HTR-8/SVneo (cell line): ENCODE data around the gene HIRA.
"Not testable (repeated sequence)": the region's sequence is repeated elsewhere in the genome, so short reads cannot be mapped to it uniquely, and the experiment has no call there.

ENCODE experiments used
- DNase-seq: peaks from one replicate; pipeline ENCODE4 v3.0.0; 2011; ENCODE audit warnings: low spot score, mixed read lengths; ENCODE audit not compliant: insufficient read length
- FAIRE-seq: peaks from 2 replicates; lab custom pipeline; 2011; peaks lifted over from hg19 to GRCh38; lab: Jason Lieb, UNC

HIRA gene

DNA sequence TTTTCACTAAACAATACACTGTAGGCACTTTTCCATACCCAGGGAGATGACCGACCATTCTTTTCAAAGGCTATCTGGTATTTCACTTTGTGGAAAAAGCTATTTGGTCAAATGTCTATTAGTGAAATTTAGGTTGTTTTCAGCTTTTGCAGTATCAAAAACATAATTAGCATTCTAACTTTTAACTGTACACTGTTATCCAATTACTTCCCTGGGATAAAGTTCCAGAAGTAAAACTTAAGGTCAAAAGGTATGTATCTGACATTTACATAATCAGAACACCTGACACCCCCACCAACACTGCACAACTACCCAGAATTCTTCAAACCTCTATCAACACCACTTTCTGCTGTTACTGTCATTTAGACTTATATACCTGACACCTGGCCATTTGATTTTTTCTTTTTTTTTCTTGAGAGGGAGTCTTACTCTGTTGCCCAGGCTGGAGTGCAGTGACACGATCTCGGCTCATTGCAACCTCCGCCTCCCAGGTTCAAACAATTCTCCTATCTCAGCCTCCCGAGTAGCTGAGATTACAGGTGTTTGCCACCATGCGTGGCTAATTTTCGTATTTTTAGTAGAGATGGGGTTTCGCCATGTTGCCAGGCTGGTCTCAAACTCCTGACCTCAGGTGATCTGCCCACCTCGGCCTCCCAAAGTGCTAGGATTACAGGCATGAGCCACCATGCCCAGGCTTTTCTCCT lies 13.9 kb upstream of the HIRA start:
- not testable (repeated sequence) for DNase-seq, FAIRE-seq

DNA sequence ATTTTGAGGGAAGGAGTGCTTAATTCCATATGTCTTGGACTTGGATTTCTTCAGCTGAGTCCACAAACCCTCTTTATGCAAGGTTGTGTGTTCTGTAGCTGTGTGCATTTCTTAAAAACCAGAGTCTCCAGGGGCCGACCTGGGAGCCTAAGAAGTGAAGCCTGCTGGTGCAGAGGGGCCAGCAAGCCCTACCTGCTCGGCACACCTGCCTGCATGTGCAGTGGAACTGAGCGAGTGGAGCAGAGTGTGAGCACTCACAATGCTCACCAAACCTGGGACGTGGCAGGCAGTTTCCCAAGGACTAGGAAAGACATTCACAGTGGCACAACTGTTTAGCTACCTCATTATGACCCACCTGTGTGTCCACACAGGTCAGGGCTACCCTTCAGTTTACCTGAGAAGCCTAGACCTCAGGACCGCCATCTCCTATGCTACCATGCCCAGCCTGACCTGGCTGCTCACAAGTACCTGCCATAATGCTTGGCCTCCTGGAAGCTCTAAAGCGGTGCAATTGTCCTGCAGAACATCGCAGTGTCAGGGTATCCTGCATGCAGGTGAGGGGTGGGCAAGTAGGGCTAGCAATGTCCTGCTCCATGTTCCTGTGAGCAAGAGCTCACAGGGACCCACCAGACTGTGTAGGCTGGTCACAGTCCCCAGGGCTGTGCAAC lies 12.1 kb upstream of the HIRA start:
- no peak for DNase-seq
- no peak for FAIRE-seq

DNA sequence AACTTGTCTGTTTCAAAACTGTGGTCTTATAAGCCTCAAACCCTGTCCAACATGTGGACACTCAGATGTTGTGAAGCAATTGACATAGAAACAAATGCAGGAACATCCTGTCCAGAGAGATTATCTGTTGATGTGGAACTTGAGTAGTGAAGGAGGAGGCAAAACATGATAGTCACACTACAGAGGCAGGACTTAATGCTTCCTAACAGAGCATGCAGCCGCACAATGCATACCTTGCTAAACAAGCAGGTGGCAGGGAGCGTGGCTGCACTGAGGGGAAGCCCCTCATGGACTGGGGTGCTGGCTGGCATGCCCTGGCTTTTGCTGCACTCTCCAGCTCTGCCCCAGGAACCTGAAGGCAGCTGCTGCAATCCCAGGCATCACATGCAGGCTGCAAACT lies 10.6 kb upstream of the HIRA start:
- no peak for FAIRE-seq
- DNase-seq: no peak

DNA sequence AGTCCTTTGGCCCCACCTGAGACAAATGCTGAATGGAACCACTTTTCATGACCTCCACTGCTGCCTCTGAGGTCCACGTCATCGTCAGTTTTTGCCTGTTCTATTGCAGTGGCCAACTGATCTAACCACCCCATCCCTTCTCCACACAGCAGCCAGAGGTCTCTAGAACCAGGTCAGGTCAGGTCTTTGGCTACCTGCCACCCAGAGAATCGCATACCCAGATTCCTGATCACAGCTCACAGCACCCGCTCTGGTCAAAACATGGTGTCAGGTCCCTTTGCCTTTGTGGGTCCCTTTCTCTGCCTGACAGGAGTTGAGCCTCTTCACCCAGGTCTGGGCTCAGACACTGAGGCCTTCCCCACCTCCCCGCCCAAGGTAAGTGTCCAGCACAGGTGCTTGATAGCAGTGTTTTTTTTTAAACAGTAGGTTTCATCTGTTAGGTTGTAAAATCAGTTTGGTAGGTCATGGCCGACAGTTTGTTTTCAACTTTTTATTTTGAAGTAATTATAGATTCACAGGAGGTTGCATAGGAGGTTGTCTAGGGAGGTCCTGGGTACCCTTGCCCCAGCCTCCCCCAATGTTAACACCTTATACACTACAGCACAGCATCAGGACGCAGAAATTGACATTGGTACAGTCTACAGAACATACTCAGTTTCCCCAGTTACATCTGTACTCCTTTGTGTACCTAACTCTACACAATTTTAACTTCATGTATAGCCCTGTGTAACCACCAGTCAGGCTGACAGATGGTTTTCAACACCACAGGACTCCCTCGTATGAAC lies 9.1 kb upstream of the HIRA start:
- DNase-seq: no peak
- FAIRE-seq: no peak

DNA sequence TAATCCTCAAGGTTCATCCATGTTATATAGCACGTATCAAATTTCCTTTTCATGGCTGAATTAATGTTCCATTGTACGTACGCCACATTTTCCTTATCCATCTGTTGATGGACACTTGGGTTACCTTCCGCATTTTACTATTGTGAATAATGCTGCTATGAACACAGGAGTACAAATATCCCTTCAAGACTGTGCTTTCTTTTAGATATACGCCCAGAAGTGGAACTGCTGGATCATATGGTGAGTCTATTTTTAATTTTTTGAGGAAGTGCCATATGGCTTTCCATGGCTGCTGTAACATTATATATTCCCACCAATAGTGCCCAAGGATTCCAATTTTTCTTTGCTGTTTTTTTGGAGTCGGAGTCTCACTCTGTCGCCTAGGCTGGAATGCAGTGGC lies 6.8 kb upstream of the HIRA start:
- FAIRE-seq (no peak), DNase-seq (no peak)

DNA sequence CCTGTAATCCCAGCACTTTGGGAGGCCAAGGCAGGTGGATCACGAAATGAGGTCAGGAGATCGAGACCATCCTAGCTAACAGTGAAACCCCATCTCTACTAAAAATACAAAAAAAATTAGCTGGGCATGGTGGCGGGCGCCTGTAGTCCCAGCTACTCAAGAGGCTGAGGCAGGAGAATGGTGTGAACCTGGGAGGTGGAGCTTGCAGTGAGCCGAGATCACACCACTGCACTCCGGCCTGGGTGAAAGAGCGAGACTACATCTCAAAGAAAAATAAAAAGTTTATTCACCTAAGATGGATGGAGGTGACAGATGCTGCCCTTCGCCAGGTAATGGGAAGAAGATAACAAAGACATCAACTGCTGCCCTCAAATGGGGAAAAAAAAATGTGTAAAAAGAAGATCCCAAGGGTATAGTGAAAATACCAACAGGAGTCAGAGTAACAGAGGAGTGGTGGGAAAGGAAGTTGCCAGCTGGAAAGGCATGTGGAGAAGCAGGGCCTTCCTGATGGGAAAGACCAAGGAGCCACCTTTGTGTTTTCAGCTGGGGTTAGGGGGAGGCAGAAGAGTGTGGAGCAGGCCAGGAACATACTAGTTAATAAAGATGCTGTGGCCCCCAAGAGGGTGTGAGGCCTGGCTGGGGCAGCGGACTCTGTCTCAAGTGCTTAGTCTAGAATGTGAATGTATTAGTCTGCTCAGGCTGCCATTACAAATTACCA lies 5.1 kb upstream of the HIRA start:
- not testable (repeated sequence) for FAIRE-seq, DNase-seq

DNA sequence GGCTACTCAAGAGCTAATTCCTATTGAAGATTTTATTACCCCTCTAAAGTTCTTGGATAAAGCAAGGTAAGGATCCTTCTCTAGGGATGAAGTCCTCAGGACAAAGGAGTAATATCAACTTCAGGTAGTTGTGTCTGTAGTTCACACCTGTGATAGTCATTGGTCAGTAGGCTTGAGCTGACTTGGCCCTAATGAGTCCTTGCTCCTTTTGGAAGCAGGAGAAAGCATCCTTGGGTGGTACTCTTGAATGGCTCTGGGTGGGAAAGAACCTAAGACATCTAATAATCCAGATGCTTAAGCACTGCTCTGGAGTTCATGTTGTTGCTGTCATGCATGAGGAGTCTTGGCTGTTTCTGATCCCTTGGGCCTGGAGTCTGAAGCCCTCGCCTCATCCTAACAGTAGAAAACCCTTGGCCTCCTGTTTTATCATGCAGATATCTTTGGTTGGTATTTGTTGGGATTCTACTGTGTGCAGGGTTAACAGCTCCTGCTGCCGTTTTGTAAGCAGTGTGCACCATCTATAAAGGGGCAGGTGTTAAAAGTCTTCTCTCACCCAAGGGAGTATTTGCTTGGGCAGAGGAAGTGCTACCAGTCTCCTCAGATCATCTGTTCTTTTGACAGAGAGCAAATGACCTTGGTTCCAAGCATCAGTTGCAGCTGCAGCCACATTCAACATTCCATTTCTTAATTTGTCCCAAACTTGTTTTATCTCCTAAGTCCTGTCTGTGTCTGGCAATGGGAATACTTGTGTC lies 3.5 kb upstream of the HIRA start:
- DNase-seq: no peak
- no peak for FAIRE-seq

DNA sequence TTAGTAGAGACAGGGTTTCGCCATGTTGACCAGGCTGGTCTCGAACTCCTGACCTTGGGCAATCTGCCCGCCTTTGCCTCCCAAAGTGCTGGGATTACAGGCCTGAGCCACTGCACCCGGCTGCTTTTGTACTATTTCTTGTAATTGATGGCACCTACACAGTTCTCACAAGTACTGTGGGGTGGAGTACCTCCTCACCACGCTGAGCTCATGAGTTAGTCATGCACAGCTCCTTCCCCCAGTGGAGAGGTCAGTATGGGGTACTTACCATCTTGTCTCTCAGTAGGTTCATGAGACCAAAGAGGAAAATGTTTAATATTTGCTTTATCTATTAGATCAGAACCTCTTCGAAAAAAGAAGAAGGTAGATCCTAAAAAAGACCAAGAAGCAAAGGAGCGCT lies 2.9 kb upstream of the HIRA start:
- FAIRE-seq: no peak
- DNase-seq: no peak

DNA sequence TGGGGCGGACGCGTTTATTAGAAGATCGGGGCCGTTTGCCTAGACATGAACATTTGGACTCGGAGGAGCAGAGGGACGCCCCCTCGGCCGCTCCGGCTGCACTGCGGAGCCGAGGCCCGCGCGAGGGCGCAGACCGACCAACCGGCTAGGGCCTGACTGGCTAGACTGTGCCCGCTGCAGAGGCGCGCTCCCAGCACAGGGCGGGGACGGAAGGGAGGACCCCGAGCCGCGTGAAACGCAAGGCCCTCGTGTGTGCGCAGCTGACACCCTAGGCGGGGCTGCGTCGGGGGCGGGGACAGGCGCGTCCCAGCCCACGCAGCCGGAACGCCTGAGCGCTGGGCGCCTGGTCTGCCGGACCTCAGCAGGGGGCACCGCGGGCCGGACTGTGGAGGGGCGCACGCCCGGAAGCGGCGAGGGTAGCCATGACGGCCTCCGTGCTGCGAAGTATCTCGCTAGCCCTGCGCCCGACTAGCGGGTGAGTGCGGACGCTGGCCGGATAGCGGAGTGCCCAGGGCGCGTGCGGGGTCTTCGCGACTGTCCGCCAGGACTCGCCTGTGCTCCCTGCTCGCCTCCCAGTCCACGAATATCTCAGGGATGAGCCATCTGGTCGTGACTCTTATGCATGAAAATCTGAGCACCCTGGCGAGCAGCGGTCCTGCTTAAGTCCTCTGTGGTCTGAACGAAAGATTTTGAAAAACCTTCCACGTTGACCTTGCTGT lies 759 bp upstream of the HIRA start, which contains the start of gene MRPL40:
Gene MRPL40 (plus strand): TSS at position 413 of the 719 bp plus-strand sequence. CDS start 10 bp downstream, at position 423.
- FAIRE-seq (peak; percentile 88), DNase-seq (peak; percentile 84)

DNA sequence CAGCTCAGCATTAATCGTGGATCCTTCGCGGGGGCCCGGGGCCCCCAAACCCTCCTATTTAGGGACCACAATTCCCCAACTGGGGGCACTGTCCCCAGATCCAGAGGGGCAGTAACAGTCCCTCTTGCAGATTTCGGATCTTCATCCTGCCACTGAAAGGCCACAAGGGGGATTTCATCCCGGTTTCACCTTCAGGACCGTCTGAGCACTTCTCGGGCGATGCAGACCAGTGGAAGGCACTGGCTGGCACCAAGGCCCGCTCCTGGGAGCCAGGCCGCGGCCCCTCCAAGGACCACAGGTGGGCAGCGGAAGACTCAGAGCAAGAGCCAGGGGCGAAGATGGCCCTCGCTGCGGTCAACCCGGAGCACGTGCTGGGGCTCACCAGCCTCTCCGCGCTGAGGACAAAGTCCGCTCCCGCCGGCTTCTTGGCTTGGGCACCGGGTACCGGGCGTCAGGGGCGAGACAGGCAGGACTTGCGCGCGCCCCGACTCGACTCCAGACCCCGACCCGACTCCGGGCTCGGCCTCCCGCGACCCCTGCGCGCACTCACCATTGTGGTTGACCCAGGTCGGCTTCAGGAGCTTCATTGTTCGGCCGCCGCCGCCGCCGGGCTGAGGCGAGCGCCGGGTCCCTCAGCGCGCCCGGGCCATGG lies 517 bp downstream of the HIRA start:
- no peak for DNase-seq
- FAIRE-seq: no peak

DNA sequence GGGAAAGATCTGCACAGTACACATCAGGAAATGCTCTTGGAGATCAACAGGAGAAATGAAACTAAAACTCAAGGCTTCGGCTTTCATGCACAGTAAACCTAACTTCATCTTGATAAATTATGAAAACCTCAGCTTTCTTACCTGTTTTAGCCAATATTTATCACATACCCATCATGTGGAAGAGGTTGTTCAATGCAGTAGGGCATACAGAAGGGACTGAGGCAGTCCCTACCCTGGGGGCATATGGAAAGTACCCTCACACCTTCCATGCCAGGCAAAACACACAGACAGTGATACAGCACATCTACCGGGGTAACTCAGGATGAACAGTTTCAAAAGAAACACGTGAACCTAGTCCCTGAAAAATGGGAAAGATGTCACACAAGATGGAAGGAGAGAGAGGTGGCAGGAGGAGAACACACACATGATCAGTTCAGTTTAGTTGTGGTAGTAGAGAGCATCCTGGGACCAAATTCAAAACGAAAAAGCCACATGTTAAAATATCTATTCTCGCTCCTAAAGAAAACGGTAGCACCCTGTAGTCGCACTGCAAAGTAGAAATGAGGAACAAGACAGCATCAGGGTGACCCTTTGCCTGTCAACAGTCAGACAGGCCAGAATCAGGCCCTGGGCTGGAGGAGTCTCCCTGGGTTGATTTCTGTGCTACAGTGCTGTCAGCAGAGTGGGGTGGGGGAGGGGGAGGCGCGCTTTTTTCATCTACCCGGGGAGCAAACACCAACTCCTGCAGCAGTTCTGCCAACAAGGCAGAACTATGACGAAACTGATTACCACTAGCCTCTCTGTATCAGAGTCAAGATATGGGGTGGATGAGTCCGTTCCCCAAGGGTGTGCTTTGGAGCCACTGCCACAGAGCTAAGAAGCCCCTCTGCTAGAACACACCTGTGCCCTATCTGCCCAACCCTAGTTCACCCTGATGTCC lies 1.3 kb downstream of the HIRA start:
- DNase-seq (no peak), FAIRE-seq (no peak)

DNA sequence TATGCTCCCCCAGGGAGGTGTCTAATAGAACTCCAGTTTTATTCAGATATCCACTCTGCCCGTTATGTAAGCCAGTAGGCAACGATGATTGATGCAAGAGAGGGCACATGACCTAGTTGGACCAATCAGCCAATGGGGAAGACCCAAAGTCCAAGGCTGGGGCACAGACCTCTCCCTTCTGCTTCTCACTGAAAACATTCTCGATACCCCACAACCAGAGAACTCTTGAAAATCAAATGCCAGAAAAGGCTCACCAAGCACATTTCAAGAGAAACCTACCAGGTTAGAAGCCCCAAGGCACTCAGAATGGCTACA lies 7.4 kb downstream of the HIRA start:
- DNase-seq (no peak), FAIRE-seq (no peak)

DNA sequence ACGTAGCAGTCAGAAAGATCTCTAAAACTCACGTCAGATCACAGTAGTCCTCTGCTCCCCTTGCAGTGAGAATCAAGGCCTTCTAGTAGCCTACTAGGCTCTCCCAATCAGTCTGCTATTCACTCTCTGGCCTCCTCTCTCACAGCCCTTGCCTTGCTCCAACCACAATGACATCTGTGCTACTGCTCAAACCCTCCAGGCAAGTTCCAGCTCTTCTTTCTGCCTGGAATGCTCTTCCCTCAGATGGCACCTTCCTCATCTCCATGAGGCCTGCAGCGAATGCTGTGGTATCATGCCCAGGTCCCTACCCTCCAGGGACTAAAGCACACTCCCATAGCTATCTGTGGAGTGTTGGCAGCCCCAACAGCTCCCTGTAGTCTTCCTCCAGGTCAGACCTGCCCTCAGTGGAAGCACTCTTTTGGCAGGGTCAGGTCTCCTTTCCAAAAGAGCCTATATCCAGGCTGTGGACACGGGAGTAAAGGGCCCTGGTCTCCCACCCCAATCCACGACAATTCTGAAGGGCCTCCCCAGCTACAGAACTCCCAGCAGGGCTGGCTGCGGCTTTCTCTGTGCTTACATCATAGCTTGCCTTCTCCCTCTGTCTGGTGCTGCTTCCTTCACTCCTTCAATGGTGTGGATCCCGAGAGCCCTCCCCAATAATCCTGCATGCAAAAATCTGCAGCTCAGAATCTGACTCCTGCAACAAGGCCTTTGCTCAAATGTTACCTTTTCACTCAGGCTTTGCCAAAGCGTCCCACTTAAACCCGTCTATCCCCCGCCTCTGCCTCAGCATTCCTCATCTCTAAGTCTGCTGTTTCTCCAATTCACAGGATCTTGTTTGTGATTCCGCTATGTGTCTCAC lies 8.9 kb downstream of the HIRA start:
- FAIRE-seq (no peak), DNase-seq (no peak)

DNA sequence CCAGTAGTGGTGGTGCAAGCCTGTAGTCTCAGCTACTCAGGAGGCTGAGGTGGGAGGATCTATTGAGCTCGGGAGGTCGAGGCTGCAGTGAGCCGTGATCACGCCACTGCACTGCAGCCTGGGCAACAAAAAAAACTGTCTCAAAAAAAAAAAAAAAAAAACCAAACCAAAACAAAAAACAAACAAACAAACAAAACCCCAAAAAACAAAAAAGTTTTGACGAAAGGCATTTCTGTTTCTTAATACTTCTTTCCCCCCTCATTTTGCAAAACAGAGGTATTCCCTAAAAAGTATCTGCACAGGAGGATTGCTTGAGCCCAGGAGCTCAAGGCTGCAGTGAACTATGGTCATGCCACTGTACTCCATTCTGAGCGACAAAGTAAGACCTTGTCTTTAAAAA lies 11.2 kb downstream of the HIRA start:
- FAIRE-seq (no peak), DNase-seq (no peak)

DNA sequence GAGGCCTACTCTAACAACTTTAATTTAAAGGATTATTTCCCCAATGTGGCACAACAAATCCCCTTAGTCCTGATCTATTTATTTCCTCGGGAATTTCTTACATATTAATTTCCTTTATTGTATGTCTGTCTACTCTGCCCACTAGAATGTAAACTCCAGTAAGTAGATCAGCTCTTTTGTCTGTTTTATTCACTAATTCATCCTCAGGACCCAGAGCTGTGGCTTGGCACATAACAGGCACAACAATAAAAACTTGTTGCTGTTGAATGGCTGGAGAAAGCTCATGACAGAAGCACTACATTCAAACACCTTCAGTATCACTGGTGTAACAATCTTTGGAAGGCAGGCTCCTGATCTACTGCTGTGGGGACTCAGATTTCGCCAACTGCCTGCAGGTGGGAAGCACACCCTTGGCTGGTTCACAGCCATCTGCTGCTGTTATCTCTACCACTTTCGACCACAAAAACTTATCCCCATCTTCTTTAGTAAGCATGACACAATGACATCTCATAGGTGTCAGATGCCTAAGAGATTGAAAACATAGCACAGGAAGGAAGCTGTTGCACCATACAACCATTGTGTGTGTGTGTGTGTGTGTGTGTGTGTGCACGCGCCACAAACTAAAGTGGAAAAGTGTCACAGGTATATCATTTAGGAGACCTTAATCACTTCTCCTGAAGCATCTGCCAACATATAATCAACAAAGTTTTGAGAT lies 11.9 kb downstream of the HIRA start:
- FAIRE-seq: no peak
- no peak for DNase-seq

DNA sequence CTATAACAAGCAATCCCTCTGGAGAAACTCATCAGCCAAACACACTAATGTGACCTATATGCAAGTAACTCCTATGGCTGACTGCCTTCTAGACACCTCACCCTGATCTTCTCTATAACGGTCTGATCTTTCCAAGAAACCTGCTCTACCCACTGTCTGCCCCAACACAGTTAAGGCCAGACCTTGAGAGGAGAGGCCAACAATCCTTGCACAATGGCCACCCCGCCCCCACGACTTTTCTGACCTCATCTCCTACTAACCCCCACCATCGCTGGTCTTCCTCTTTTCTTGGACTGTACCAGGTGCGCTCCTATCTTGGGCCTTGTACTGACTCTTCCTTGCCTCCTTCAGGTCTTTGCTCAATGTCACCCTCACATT lies 12.5 kb downstream of the HIRA start:
- no peak for FAIRE-seq
- no peak for DNase-seq
